Endothelial cell of umbilical vein (primary cell): ENCODE measurements around the gene KRTAP10-7. TPM values are rescaled to one million over a fixed set of nuclear protein-coding genes. Genes with fewer than 3 reads are reported as not detected.

Source experiments
- BruUV-seq: library from RNA; stranded (reverse); fragments of 400-500 nt; replicated peaks from 2 replicates; lab custom pipeline; 2021; lab: Mats Ljungman, UMichigan
- CTCF ChIA-PET: fragments of 300-600, 350-600 bp; sonication (Branson Sonifier 250); formaldehyde crosslinking; loops from one replicate; lab custom pipeline; 2021; ENCODE audit warnings: antibody characterized with exemption, inconsistent platforms; lab: Charles Lee
- POLR2A ChIA-PET: fragments of 300-600, 350-600 bp; sonication (Branson Sonifier 250); formaldehyde crosslinking; loops from one replicate; lab custom pipeline; 2021; ENCODE audit warnings: antibody characterized with exemption, inconsistent platforms; lab: Charles Lee
- DNase-seq: peaks from one replicate; pipeline ENCODE4 v3.0.0-alpha.2; 2011; ENCODE audit warnings: low read depth, low spot score
- FAIRE-seq: peaks from 2 replicates; lab custom pipeline; 2011; peaks lifted over from hg19 to GRCh38; lab: Jason Lieb, UNC
- H2AFZ ChIP-seq: 2 replicates; pipeline ENCODE4 v1.6.0; 2012; ENCODE audit warnings: low read depth, low read length, control low read depth, inconsistent platforms
- H3K27ac ChIP-seq: 2 replicates; pipeline ENCODE4 v1.5.1; 2011; ENCODE audit warnings: low read depth, mild to moderate bottlenecking, control low read depth, low read length, moderate library complexity; ENCODE audit not compliant: insufficient read depth
- H3K27me3 ChIP-seq, 2 experiments: 2 replicates each; pipeline versions ENCODE4 v1.6.0 to v1.6.1; 2011; ENCODE audit warnings: low read length in 2 of 2, mixed read lengths in 1 of 2; ENCODE audit not compliant: control insufficient read depth in 2 of 2, insufficient read depth in 2 of 2
- H3K36me3 ChIP-seq, 2 experiments: 2 replicates in 1 of 2; 3 replicates in 1 of 2; pipeline ENCODE4 v1.5.1; 2011; ENCODE audit warnings: low read length in 2 of 2, mild to moderate bottlenecking in 1 of 2, moderate library complexity in 1 of 2; ENCODE audit not compliant: control insufficient read depth in 2 of 2, insufficient read depth in 2 of 2; ENCODE audit errors: extremely low read depth in 1 of 2
- H3K4me1 ChIP-seq: 3 replicates; pipeline ENCODE4 v1.5.1; 2011; ENCODE audit warnings: mild to moderate bottlenecking, low read length; ENCODE audit not compliant: control insufficient read depth, insufficient read depth; ENCODE audit errors: extremely low read depth
- H3K4me2 ChIP-seq: 2 replicates; pipeline ENCODE4 v1.6.1; 2011; ENCODE audit warnings: low read length, control low read depth, mixed read lengths; ENCODE audit not compliant: insufficient read depth
- H3K4me3 ChIP-seq, 3 experiments: fragments of 200-600 bp in 1 of 3; sonication (generic), shearing (Covaris generic) in 1 of 3; replicated peaks in 1 of 3; 2 replicates each; pipeline ENCODE4 v1.5.1; 2011 to 2016; ENCODE audit warnings: control low read depth in 3 of 3, low read length in 3 of 3, mild to moderate bottlenecking in 2 of 3, inconsistent platforms in 1 of 3, low read depth in 1 of 3, moderate library complexity in 1 of 3; ENCODE audit not compliant: insufficient read depth in 1 of 3
- H3K79me2 ChIP-seq: 2 replicates; pipeline ENCODE4 v1.6.0; 2012; ENCODE audit warnings: low read length, inconsistent platforms; ENCODE audit not compliant: control insufficient read depth, insufficient read depth
- H3K9ac ChIP-seq: replicated peaks from 2 replicates; pipeline ENCODE3; 2011; ENCODE audit warnings: low read length, control low read depth; ENCODE audit not compliant: insufficient read depth; ENCODE audit errors: extremely low read depth
- H3K9me1 ChIP-seq: replicated peaks from 3 replicates; pipeline ENCODE4 v1.6.0; 2011; ENCODE audit warnings: mild to moderate bottlenecking, low read length; ENCODE audit not compliant: control insufficient read depth, insufficient read depth; ENCODE audit errors: extremely low read depth
- H3K9me3 ChIP-seq: replicated peaks from 2 replicates; pipeline ENCODE4 v1.5.1; 2012; ENCODE audit warnings: low read length, inconsistent platforms; ENCODE audit not compliant: control insufficient read depth, insufficient read depth
- H4K20me1 ChIP-seq: replicated peaks from 2 replicates; pipeline ENCODE3; 2011; ENCODE audit warnings: mild to moderate bottlenecking, low read length; ENCODE audit not compliant: control insufficient read depth, insufficient read depth; ENCODE audit errors: extremely low read depth
- CTCF ChIP-seq, 2 donors: IDR thresholded peaks; 1 replicate in 1 of 2; 2 replicates in 1 of 2; pipeline ENCODE4 v1.5.1; 2011; ENCODE audit warnings: low read length in 2 of 2, mild to moderate bottlenecking in 2 of 2, moderate library complexity in 2 of 2, control low read depth in 1 of 2, inconsistent platforms in 1 of 2, low read depth in 1 of 2; ENCODE audit not compliant: insufficient read depth in 1 of 2; ENCODE audit errors: extremely low read depth in 1 of 2
- EZH2 ChIP-seq: IDR thresholded peaks from 2 replicates; pipeline ENCODE4 v1.6.1; 2012; ENCODE audit warnings: borderline replicate concordance, low read depth, mild to moderate bottlenecking, moderate library complexity, low read length, inconsistent platforms; ENCODE audit not compliant: severe bottlenecking
- FOS ChIP-seq: IDR thresholded peaks from 2 replicates; pipeline ENCODE4 v1.6.1; 2011; ENCODE audit warnings: mild to moderate bottlenecking, low read length, moderate library complexity, borderline replicate concordance; ENCODE audit not compliant: insufficient read depth
- GATA2 ChIP-seq: IDR thresholded peaks from 2 replicates; pipeline ENCODE4 v1.7.0; 2011; ENCODE audit warnings: low read depth, mild to moderate bottlenecking, moderate library complexity, mixed read lengths, low read length; ENCODE audit not compliant: insufficient read length, insufficient read depth
- JUN ChIP-seq: IDR thresholded peaks from 2 replicates; pipeline ENCODE4 v1.6.1; 2011; ENCODE audit warnings: borderline replicate concordance, low read depth; ENCODE audit not compliant: insufficient read length, insufficient read depth
- MAX ChIP-seq: IDR thresholded peaks from 2 replicates; pipeline ENCODE4 v1.6.1; 2011; ENCODE audit not compliant: insufficient read depth, insufficient read length
- MYC ChIP-seq: IDR thresholded peaks from one replicate; pipeline ENCODE4 v1.6.1; 2011; ENCODE audit warnings: mild to moderate bottlenecking, low read depth, low read length
- POLR2A ChIP-seq: IDR thresholded peaks from 2 replicates; pipeline ENCODE4 v1.6.1; 2012; ENCODE audit warnings: low read depth, mild to moderate bottlenecking, control low read depth, low read length
- POLR2AphosphoS5 ChIP-seq: IDR thresholded peaks from 2 replicates; pipeline ENCODE4 v1.6.1; 2012; ENCODE audit warnings: low read depth, mild to moderate bottlenecking, control low read depth, low read length, moderate library complexity; ENCODE audit not compliant: insufficient read depth
- dilution Hi-C: fragments of 300-500 bp; cut with MboI; formaldehyde crosslinking; loops from one replicate; pipeline ENCODE4 v1.15.0; 2019; ENCODE audit warnings: low sequenced_read_pairs; ENCODE audit not compliant: extremely low pct_ligation_motif_present
- intact Hi-C: fragments of 100-400 bp; cut with micrococcal nuclease; formaldehyde crosslinking; loops from one replicate; pipeline ENCODE4 v1.10.0; 2022
- polyA plus RNA-seq, 4 experiments: library from polyadenylated mRNA; depleted of rRNA in 3 of 4; stranded (reverse) in 3 of 4; unstranded in 1 of 4; fragments of >200 nt; gene quantifications; 2 replicates each; pipeline versions ENCODE4 v1.2.1 to v1.2.3, GENCODE V29; 2011 to 2012; ENCODE audit warnings: missing spikeins in 1 of 4
- total RNA-seq: library from RNA; stranded (reverse); gene quantifications from 2 replicates; pipeline ENCODE4 v1.2.3, GENCODE V29; 2021

The KRTAP10-7 gene
- total and polyA plus RNA-seq, 2 donors (not counting 3 experiments of a cell fraction or from before 2014, with no cell fraction given) = not detected

- no TSS peak for BruUV-seq
- intact Hi-C loops (no loop called here), dilution Hi-C loops (no loop called here)
- Histone ChIP-seq H3K9me1 (no peaks in the 10 kb centered on the region), H3K4me2 (no peak overlapping the region), H3K36me3 (no peaks in the 10 kb centered on the region), H3K9me3 (peaks cover 5% of the 10 kb centered on the region), H3K4me3 (no peak overlapping the region), H4K20me1 (no peaks in the 10 kb centered on the region), H3K27ac (no peak overlapping the region), H3K27me3 (no peaks in the 10 kb centered on the region), H3K4me1 (no peaks in the 10 kb centered on the region), H2AFZ (no peak overlapping the region), H3K79me2 (no peaks in the 10 kb centered on the region), H3K9ac (no peak overlapping the region)
- no peak for FAIRE-seq
- TF ChIP-seq FOS (no peak), MAX (no peak), EZH2 (no peak)
- ChIA-PET POLR2A (no interaction called here), CTCF (no interaction called here)
- DNase-seq = no peak
These were observed 13.8 kb downstream of the KRTAP10-7 start for GRCh38 chr21:44614161-44614631.

GRCh38 chr21:44614961-44615391, 14.6 kb downstream of the KRTAP10-7 start:
- TF ChIP-seq POLR2A (no peak), EZH2 (no peak), JUN (no peak), MAX (no peak), POLR2AphosphoS5 (no peak), GATA2 (no peak), CTCF (IDR thresholded peaks at IDR 0.05; ENCODE audit: extremely low read depth in 1 of 2, insufficient read depth in 1 of 2, low read depth in 1 of 2, low read length in 2 of 2) (no peak), MYC (no peak), FOS (no peak)
- Histone ChIP-seq H2AFZ (no peak overlapping the region), H3K27ac (no peak overlapping the region), H3K9me3 (peaks cover 5% of the 10 kb centered on the region), H3K9me1 (no peaks in the 10 kb centered on the region), H3K27me3 (no peaks in the 10 kb centered on the region), H3K9ac (no peak overlapping the region), H3K4me1 (no peaks in the 10 kb centered on the region), H4K20me1 (no peaks in the 10 kb centered on the region), H3K79me2 (no peaks in the 10 kb centered on the region), H3K4me2 (no peak overlapping the region), H3K4me3 (no peak overlapping the region), H3K36me3 (no peaks in the 10 kb centered on the region)
- dilution Hi-C loops (no loop called here), intact Hi-C loops (no loop called here)
- no TSS peak for BruUV-seq
- no peak for DNase-seq
- no peak for FAIRE-seq
- POLR2A ChIA-PET = no interaction called here
- CTCF ChIA-PET = no interaction called here
